A172 (cell line): ENCODE results near the gene ZMYM1. TPM values are rescaled to one million over a fixed set of nuclear protein-coding genes. Genes with fewer than 3 reads are reported as not detected.

Experiments
- total RNA-seq: library from RNA; depleted of rRNA; stranded (reverse); fragments of >200 nt; shearing (Covaris generic); gene quantifications from 2 replicates; pipeline ENCODE4 v1.2.3, GENCODE V29; 2014; rRNA removed

The ZMYM1 gene
- total RNA-seq, 1 experiment from 2014 or later: 13.5 TPM

Other genes with a start within 250 kb of the ZMYM1 start
- 31.1 and 31.5 TPM in 2 replicates for gene SMIM12, start 219.6 kb upstream of the ZMYM1 start, total RNA-seq
- gene DLGAP3, start 149.7 kb upstream of the ZMYM1 start, total RNA-seq: 0.72 TPM in 1 of 2 replicates, not detected in the other
- gene TMEM35B, start 94.0 kb upstream of the ZMYM1 start, total RNA-seq: 19.7 and 30.6 TPM in 2 replicates
- 6.7 and 8.4 TPM in 2 replicates for gene ZMYM6, start 47.4 kb upstream of the ZMYM1 start, total RNA-seq
- gene SFPQ, start 113.8 kb downstream of the ZMYM1 start, total RNA-seq: 201 and 274 TPM in 2 replicates
- gene ZMYM4, start 189.3 kb downstream of the ZMYM1 start, total RNA-seq: 17.7 and 38.9 TPM in 2 replicates